HG03342 (cell line): ENCODE results near the gene EPHA4.

Source experiments
- ATAC-seq: cut with Tn5 transposase; IDR thresholded peaks from one replicate; pipeline ENCODE4 v1.9.1; 2021; ENCODE audit warnings: mild to moderate bottlenecking, moderate library complexity; ENCODE audit not compliant: unreplicated experiment

EPHA4 gene

GRCh38 chr2:221571551-221572218 is 419 bp downstream of the EPHA4 start:
- peak; percentile 6 for ATAC-seq

DNA sequence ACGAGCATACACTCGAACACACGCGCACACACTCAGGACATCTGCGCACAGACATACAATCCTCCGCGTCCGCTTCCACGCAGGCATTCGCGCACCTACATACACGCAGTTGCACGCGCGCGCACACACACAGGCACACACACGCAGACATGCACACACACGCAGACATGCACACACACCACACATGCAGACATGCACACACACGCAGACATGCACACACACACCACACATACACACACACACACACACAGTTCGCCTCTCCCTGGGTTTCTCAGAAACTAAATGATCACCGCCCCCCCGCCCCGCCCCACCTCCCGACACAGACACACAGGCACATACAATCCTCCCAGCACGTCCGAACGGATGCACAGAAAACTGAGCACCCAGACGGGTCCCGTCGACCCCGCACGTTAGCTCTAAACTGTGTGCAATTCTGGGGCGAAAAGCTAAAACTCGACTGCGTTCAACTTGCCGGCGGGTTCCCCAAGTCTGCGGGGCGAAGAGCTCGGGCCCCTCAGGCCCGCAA is 1.0 kb downstream of the EPHA4 start:
- ATAC-seq: no peak

GRCh38 chr2:221570321-221570935 is 1.7 kb downstream of the EPHA4 start:
- ATAC-seq: no peak

DNA sequence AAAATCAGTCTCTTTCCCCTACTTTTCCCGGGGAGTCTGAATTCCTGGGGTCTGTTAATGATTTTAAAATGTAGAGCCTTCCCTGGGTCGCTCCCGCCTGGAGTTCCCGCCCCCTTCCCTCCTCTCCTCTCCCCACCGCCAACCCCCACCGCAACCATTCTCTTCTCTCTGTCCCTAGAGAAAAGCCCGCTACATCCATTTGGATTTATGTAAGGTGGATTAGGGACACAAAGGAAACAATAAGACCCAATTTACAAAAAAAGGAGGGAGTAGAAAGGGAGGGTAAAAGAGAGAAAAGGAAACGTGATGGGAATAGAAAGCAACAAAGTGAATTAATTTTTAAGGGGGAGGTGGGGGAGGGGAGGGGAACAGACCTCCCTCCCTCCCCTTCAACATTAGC is 2.2 kb downstream of the EPHA4 start:
- ATAC-seq: no peak

DNA sequence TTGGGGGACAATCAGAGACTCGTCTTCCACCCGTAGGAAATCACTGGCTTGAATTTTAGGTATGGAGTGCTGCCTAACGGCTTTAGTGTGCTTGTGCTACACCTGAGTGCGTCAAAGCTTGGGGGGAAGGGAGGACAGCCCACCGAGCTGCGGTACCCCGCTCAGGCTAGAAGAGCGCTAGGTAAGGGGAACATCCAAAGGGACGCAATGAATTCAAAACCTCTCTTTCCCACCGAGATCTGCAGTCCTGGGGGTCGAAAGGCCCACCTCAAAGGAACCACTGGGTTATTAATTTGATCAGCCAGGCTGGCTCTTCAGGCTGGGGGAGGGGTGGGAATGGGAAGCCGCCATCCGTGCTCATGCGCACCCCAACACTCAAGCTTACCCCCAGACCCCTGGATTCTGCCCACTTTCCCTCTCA is 2.7 kb downstream of the EPHA4 start:
- ATAC-seq: no peak

DNA sequence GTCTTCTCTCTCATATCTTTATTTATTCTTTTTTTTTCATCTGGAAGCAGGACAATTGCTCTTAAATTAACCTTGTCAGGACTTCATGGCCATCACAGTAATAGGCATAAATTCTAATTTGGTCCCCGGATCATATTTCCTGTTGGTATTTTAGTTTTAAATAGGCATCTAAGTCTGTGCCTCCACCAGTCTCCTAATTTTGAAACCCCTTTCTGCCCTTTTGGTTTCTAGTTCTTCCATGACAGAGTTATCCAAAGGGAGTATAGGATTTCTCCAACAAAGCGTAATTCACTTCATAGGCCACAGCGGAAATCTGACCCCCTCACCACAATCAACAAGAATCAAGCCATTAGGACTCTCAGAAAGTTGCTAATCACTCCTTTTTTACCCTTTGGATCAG is 3.8 kb downstream of the EPHA4 start:
- ATAC-seq: no peak

DNA sequence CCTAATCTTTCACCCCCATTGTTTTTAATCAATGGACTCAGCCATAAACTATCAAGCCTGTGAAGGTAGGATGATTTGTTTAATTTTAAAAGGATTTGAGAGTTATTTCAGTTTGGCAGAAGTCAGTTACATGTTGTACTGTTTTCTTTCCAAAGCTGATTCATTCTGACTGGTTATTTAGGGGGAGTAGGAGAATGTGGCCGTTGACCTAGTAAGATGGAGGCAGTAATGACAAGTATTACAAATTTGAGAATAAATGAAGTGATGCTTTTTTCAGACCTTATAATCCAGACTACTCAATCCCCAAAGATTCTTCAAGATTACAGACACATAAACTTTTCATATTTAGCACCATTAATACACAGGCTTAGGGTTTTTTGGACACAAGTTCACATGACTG is 4.3 kb downstream of the EPHA4 start:
- ATAC-seq: no peak

DNA sequence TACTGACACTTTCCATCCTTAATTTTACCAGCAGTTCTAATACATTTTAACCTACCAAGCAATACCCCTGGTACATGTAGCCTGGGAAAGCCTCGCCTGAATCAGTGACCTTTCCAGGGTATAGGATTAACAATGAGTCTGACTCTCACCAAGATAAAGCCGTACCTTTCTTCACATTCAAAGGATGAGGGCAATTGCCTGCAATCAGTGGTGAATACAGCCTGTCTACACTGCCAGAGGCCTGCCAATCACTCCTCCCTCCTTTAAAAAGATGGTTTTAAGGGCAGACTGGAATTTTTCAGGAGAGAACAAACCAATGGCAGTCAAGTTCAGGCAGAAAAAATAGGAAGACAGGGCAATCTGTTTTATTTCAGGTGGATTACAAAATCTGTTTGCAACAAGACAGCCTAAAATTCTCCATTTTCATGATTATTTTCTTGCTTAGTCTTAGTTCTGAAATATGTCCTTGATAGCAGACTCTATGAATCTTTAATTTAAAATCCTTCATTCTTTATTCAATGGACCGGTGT is 4.8 kb downstream of the EPHA4 start:
- no peak for ATAC-seq

DNA sequence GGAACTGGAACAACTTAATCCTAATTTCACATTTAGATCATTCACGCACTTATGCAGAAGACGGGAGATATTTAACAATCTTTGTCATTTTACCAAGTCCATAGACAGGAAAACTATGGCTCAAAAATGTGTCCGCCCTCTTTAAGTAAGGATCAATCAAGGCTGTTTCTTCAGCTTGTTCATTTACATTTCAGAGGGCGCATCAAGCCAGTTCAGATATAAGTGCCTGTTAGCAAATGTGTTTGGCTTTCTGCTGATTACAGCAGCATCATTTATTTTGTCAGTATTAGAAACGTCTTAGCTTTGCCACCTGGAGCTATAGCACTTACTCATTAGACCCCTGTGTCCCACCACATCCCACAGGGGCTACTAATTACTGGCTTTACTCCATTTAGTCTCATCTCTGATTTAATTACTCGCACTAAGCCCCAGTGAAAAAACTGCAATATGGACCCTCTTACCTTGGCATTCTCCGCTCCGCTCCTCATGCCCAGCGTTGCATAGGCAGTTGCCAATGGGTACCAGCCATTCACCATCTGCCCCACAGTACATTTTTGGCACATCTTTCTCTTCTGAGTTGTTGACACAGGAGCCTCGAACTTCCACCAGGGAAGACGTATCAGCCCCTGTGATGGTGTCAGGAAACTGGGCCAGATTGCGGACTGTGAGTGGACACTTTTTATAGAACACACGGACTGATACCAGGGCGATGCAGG is 8.7 kb downstream of the EPHA4 start:
- ATAC-seq: no peak

DNA sequence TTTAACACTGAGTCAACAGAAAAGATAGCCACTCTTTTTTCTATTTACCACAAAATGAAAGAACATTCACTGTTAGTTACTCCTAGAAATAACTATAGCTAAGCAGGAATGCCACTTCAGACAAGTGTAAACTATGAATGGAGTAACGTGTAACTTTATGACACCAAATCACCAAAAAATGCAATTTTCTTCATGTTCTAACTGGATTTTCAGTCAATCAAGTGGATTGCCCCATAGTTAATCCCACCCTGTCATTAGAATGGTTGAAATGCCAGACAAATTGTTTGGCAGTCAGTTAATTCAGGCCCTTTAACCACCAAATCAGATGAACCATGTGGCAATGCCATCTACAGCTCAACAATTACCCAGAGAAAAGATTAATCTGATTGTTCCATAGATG is 9.9 kb downstream of the EPHA4 start:
- no peak for ATAC-seq

DNA sequence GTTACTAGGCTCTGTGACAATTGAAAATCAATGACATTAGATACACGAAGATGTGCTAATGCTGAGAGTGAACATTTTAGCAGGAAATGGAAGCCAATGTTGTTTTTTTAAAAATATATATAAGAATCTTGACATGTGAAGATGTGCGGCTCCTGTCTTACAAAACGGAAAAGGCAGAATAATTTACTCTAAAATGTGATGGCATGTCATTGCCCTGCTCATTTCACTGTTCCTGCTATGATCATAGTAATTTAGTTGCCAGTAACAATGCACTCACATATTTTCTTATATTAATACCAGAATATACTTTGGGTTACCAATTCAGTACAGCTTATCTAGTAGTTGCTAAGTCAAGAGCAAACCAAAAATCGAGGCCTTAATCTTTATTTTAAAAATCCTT is 10.3 kb downstream of the EPHA4 start:
- ATAC-seq: no peak

GRCh38 chr2:221559991-221560390 is 12.1 kb downstream of the EPHA4 start:
- ATAC-seq: no peak

DNA sequence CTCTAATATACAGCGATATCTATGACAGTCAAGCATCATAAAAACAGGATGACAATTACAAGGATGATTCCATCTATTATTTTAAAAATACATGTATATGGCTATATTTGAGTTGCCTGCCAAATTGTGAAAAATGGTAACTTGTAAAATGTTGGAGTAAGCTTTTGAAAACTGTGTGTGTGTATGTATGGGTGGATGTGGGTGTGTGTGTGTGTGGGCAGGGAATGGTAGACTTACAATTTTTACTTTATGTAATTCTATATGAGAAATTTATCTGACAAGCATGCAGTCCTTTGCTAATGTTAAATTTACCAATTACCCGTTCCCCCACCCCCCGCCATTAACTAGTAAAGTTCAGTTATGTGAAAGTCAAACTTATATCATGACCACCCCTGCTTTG is 14.0 kb downstream of the EPHA4 start:
- ATAC-seq: no peak

DNA sequence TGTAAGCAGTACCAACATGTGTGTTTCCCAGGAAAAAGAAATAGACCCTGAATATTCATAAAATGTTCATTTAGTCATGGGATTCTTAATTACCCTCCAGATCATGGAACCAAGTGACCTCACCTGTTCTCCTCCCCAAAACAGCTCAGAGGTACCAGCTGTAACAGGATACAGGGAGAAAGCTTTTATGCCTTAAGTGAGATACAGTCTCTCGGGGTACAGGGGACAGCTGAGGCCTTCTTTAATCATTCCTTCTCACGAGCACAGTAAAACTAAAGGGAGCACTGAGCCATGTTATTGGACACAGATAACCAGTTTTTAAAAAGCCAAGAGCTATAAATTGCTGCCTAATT is 16.6 kb downstream of the EPHA4 start:
- peak; percentile 39 for ATAC-seq

DNA sequence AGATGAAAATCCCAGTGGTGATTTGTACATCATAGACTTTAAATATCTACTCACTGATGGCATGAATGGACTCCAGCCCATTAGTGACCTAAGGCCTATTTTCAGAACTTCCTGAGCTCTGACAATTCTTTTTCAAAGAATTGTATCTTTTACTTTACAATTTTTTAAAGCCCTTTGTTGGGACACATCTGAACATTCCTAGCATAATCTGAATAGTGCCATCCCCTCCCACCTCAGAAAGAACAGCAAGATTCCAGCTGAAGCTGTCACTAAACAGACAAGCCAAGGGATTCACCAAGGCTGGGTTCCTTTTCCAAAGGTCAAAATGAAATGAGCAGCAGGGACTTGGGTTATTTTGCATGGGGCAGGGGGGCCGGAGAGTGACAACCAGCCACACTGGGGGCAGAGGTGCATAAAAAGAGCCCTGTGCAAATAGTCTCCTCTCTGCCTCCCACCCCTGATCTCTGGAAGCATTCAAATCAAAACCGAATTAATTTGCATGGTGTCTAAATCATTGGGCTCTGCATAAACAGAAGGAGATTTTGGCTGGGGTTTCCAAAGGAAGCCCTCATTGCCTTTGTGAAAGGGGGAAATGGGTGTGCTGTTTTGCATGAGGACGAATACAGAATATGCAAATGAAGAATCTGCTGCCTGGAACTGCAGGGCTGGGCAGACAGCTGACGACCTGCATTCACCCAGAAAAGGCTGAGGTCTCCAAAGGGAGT is 17.2 kb downstream of the EPHA4 start:
- ATAC-seq: peak; percentile 99

GRCh38 chr2:221553333-221553732 is 18.8 kb downstream of the EPHA4 start:
- no peak for ATAC-seq

DNA sequence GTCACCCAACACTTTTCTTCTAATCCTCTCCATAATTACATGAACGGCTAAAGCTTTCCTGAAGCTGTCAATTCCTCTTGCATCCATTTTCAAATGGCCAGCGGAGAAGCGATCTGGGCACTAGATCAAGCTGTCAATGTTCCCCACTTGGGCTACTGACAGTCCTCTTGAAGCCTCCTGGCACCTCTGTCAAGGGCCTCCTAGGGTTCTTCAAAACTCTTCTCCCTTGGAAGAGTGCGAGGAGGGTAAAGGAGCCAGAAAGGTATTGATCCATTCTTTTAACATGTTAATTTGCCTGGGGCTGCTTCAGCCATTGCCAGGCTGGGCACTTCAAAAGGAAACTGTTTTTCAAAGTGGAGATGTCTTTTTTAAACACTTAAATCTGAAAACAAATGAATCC is 19.8 kb downstream of the EPHA4 start:
- ATAC-seq: no peak

GRCh38 chr2:221551864-221552263 is 20.2 kb downstream of the EPHA4 start:
- no peak for ATAC-seq

- peak; percentile 90 for ATAC-seq
These were observed 23.0 kb downstream of the EPHA4 start for GRCh38 chr2:221549143-221549542.

DNA sequence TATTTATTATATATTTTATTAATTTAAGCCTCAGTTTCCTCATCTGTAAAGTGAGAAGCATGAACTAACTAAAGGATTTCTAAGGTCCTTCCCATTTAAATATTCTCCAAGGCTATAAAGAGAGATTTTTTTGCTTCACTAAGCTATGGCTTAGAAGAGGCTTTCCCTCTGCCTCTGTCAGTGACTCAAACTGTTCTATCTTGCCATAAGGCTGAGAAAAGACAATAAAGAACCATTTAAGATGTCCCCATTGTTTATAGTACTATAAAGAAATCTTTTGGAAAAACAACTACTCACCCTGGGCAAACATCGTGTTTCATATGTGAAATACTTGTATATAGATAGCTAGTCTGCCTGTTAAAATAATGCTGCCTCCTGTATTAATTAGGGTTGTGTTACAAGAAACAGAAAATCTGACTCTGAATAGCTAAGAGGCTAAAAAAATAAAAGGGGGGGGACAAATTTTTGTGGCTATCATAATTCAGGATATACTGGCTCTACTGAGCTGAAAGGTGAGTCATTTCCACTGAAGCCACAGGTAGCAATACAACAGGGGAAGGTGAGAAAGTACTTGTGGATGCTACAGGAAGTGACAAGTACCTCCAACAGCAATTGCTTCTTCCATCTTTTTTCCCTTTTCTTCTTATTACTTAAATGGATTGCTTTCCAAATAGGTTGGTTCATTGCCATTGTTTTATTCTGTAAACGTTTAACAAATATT is 25.4 kb downstream of the EPHA4 start:
- no peak for ATAC-seq
